ENCODE data around the gene MAEA. TPM values are rescaled to one million over a fixed set of nuclear protein-coding genes. Genes with fewer than 3 reads are reported as not detected.
"Not testable (repeated sequence)": the region's sequence is repeated elsewhere in the genome, so short reads cannot be mapped to it uniquely, and the experiment has no call there.

The MAEA gene
- total RNA-seq, 4 donors from 2014 or later = 47.2 to 62.1 (median 53.9) TPM

DNA sequence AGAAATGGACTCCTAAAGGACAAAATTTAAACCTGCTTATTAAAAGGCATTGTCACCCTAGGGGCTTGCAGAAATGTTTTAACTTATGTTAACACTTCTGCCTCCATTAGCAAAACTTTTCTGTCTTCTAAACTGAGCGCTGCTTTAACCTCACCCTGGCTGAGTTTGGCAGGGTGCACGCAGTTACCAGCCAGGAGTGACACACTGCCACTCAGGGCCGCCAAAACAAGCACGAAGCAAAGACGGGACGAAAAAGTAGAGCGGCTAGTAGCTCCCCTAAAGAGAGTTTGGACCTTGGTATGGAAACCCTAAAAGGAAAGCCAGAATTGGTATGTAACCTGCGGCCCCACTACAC is 33.6 kb downstream of the MAEA start:
- 86% methylated on average over 6 of the region's 8 CpGs; no CpG with 5 or more reads in 1 of the 2 donors for WGBS, 2 donors (ENCODE audit: low coverage in 1 of 2)
- TF ChIP-seq POLR2A (IDR thresholded peaks at IDR 0.05) = no peak
- TF ChIP-seq, protein P1, sequence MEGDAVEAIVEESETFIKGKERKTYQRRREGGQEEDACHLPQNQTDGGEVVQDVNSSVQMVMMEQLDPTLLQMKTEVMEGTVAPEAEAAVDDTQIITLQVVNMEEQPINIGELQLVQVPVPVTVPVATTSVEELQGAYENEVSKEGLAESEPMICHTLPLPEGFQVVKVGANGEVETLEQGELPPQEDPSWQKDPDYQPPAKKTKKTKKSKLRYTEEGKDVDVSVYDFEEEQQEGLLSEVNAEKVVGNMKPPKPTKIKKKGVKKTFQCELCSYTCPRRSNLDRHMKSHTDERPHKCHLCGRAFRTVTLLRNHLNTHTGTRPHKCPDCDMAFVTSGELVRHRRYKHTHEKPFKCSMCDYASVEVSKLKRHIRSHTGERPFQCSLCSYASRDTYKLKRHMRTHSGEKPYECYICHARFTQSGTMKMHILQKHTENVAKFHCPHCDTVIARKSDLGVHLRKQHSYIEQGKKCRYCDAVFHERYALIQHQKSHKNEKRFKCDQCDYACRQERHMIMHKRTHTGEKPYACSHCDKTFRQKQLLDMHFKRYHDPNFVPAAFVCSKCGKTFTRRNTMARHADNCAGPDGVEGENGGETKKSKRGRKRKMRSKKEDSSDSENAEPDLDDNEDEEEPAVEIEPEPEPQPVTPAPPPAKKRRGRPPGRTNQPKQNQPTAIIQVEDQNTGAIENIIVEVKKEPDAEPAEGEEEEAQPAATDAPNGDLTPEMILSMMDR (IDR thresholded peaks at IDR 0.05) = no peak
- no peak for TF ChIP-seq EP300 (IDR thresholded peaks at IDR 0.05)
- TF ChIP-seq POLR2AphosphoS5 (IDR thresholded peaks at IDR 0.05) = no peak
- ATAC-seq = no peak
- Histone ChIP-seq H3K27me3 (no peaks in the 10 kb centered on the region), H3K9me3 (no peaks in the 10 kb centered on the region), H3K36me3 (peaks cover 0 to 97% of the 10 kb centered on the region in 2 donors), H3K4me1 (peaks cover 0 to 5% (median 0%) of the 10 kb centered on the region in 3 donors), H3K4me3 (no peak overlapping the region), H3K27ac (no peak overlapping the region)

DNA sequence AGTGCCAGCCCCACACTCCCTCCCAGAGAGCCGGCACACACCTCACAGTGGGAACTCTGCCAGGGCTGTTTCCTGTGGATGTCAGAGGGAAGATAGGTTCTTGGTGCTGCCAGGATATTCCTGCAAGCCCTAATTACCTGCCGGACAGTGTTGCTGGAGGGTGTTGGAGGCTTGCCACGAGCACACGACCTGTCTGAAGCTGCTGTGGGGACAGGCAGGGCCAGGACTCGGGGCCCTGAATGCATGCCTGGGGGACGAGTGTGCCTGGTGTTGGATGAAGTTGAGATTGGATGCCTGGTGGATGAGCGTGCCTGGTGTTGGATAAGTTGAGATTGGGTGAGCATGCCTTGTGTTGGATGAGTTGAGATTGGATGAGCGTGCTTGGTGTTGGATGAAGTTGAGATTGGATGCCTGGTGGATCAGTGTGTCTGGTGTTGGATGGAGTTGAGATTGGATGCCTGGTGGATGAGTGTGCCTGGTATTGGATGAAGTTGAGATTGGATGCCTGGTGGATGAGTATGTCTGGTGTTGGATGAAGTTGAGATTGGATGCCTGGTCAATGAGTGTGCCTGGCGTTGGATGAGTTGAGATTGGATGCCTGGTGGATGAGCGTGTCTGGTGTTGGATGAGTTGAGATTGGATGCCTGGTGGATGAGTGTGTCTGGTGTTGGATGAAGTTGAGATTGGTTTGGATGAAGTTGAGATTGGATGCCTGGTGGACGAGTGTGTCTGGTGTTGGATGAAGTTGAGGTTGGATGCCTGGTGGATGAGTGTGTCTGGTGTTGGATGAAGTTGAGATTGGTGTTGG is 34.1 kb downstream of the MAEA start:
- TF ChIP-seq EP300 (IDR thresholded peaks at IDR 0.05) (no peak), POLR2A (IDR thresholded peaks at IDR 0.05) (no peak), POLR2AphosphoS5 (IDR thresholded peaks at IDR 0.05) (no peak)
- TF ChIP-seq, protein P1 (IDR thresholded peaks at IDR 0.05) = no peak
- no peak for ATAC-seq
- no peak overlapping the region for H3K27ac ChIP-seq
- H3K4me3 ChIP-seq = no peak overlapping the region
- no peaks in the 10 kb centered on the region for H3K27me3 ChIP-seq
- WGBS, 2 donors (ENCODE audit: low coverage in 1 of 2) = 84 to 93% methylated on average over 6 of the region's 11 CpGs
- H3K9me3 ChIP-seq = no peaks in the 10 kb centered on the region
- peaks cover 0 to 1% (median 0%) of the 10 kb centered on the region in 3 donors for H3K4me1 ChIP-seq
- peaks cover 0 to 97% of the 10 kb centered on the region in 2 donors for H3K36me3 ChIP-seq

DNA sequence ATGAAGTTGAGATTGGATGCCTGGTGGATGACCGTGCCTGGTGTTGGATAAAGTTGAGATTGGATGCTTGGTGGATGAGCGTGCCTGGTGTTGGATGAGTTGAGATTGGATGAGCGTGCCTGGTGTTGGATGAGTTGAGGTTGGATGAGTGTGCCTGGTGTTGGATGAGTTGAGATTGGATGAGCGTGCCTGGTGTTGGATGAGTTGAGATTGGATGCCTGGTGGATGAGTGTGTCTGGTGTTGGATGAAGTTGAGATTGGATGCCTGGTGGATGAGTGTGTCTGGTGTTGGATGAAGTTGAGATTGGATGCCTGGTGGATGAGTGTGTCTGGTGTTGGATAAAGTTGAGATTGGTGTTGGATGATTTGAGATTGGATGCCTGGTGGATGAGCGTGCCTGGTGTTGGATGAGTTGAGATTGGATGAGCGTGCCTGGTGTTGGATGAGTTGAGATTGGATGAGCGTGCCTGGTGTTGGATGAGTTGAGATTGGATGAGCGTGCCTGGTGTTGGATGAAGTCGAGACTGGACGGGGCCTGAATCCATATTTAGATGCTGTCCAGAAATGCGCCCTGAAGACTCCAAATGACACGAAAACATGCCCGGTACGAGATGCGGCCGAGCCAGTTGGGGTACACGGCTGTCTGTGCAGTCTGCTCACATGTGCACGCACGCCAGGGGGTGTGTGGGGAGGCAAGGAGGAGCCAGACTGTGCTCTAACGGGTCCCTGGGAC is 34.9 kb downstream of the MAEA start:
- H3K4me1 ChIP-seq, H3K9me3 ChIP-seq, H3K4me3 ChIP-seq, H3K27me3 ChIP-seq, H3K27ac ChIP-seq, ATAC-seq: not testable (repeated sequence)
- peaks cover 0 to 97% of the 10 kb centered on the region in 2 donors for H3K36me3 ChIP-seq
- 87 to 94% methylated on average over 10 to 19 of the region's 20 CpGs for WGBS, 2 donors (ENCODE audit: low coverage in 1 of 2)

DNA sequence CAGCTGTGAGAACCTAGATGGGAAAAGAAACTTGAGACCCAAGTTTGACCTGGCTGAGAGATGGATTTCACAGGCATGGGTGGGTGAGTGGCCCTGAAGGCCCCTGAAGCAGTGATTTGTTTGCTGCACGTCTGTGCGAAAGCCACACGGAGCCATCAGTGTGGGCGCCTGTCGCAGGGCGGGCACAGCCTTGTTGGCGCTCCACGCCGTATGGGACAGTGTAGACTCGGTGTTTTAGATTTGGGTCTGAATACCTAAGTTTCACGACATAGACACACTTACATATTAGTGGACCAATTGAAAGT is 35.4 kb downstream of the MAEA start:
- H3K36me3 ChIP-seq = peaks cover 0 to 97% of the 10 kb centered on the region in 2 donors
- H3K27me3 ChIP-seq = no peaks in the 10 kb centered on the region
- H3K4me3 ChIP-seq = no peak overlapping the region
- H3K4me1 ChIP-seq = peaks cover 0 to 8% (median 0%) of the 10 kb centered on the region in 3 donors
- 94% methylated on average over 11 of the region's 11 CpGs; no CpG with 5 or more reads in 1 of the 2 donors for WGBS, 2 donors (ENCODE audit: low coverage in 1 of 2)
- H3K27ac ChIP-seq = no peak overlapping the region
- TF ChIP-seq EP300 (IDR thresholded peaks at IDR 0.05) = no peak
- no peak for TF ChIP-seq POLR2AphosphoS5 (IDR thresholded peaks at IDR 0.05)
- TF ChIP-seq, protein P1 (IDR thresholded peaks at IDR 0.05) = no peak
- no peak for TF ChIP-seq POLR2A (IDR thresholded peaks at IDR 0.05)
- no peak for ATAC-seq
- H3K9me3 ChIP-seq = no peaks in the 10 kb centered on the region

DNA sequence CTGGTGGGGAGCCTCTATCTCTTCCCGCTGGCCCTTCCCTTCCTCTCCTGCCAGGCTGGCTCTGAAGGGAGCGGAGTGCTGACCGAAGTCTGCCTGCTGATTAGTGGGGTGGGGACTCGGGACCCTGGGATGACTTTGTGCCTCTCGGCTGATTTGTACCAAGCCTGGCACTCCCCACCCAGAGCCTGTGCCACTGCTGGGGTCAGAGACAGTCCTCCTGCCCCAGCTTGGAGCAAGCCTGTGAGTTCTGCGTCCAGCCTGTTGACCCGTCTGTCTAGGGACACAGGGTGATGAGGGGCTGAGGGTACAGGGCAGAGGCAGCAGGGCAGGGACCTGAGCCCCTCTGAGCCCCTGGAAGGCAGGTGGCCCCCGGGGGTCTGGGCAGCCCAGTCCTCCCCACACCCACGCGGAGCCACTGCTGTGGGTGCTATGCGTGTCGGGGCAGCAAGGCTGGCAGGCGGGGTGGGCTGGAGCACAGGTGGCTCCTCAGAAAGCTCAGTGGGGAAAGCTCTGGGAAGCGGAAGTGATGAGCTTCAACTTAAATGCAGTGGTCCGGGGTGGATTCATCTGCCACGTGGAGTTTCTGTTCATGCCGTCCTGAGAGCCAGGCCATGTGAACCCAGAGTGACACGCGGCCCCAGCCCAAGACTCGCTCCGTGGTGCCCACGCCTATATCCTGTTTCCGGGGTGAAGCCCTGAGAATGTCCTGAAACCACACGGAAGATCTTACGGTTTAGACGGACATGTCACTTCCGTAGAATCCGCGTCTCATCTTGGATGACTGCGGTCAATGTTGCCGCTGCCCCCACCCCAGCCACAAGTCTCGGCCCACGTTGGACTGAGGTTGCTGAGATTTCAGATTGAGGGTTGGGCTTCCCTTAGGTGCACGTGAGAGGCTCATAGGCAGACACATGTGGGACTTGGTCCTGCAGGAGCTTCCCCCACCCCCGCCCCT is 36.3 kb downstream of the MAEA start:
- Histone ChIP-seq H3K36me3 (peaks cover 0 to 92% of the 10 kb centered on the region in 2 donors), H3K9me3 (no peaks in the 10 kb centered on the region), H3K27me3 (no peaks in the 10 kb centered on the region), H3K4me1 (peaks cover 0 to 8% (median 0%) of the 10 kb centered on the region in 3 donors), H3K27ac (no peak overlapping the region), H3K4me3 (no peak overlapping the region)
- WGBS, 2 donors (ENCODE audit: low coverage in 1 of 2) = 83 to 90% methylated on average over 9 to 16 of the region's 35 CpGs
- no peak for ATAC-seq
- TF ChIP-seq, protein P1 (IDR thresholded peaks at IDR 0.05) = no peak
- TF ChIP-seq EP300 (IDR thresholded peaks at IDR 0.05) = no peak
- TF ChIP-seq POLR2AphosphoS5 (IDR thresholded peaks at IDR 0.05) = no peak
